GM19467 (cell line): ENCODE results near the gene PPM1E.
"Not testable (repeated sequence)": the region's sequence is repeated elsewhere in the genome, so short reads cannot be mapped to it uniquely, and the experiment has no call there.

Source experiments
- ATAC-seq: cut with Tn5 transposase; IDR thresholded peaks from one replicate; pipeline ENCODE4 v1.9.1; 2021; ENCODE audit warnings: mild to moderate bottlenecking, moderate library complexity; ENCODE audit not compliant: unreplicated experiment

Gene PPM1E

DNA sequence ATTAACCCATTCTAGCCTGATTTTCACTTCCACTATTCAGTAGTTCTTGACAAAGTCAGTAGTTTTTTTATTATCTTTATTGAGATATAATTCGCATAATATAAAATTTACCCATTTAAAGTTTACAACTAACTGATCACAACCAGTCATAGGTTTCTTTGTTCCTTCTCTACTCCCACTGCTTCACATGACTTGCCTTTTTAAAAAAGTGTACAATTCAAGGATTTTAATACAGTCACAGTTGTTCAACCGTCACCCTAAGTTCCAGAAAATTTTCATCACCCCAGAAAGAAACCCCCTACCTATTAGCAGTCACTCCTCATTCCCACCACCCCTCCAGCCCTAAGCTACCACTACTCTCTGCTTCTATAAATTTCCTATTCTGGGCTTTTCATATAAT, 188.5 kb downstream of the PPM1E start:
- ATAC-seq, result no peak

DNA sequence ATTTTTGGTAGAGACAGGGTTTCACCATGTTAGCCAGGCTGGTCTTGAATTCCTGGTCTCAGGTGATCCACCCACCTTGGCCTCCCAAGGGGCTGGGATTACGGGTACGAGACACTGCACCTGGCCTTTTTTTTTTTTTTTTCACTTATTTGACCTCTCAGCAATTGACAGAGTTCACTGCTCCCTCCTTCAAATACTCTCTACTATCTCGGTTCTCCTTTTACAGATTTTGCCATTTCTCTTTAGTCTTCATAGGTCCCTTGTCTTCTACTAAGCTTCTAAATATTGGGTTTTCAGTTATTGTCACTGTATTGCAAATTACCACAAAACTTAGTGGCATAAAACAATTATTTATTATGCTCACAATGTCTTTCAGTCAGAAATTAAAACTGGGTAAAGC, 191.8 kb downstream of the PPM1E start:
- ATAC-seq, result no peak

DNA sequence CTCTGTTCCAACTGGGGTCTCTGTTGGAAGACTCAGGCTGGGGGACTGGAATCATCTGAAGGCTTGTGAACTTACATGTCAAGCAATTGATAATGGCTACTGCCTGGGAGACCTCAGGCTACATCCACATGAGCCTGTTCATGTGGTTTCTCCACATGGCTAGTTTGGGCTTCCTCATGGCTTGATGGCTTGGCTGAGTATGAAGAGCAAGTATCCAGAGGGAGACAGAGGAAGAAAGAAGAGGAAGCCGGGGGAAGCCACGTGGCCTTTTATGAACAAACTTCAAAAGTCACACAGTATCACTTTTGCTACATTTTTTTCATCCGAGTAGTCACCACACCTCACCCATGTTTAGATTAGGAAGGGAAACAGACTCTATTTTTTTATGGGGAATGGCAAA, 192.2 kb downstream of the PPM1E start:
- ATAC-seq, result no peak

DNA sequence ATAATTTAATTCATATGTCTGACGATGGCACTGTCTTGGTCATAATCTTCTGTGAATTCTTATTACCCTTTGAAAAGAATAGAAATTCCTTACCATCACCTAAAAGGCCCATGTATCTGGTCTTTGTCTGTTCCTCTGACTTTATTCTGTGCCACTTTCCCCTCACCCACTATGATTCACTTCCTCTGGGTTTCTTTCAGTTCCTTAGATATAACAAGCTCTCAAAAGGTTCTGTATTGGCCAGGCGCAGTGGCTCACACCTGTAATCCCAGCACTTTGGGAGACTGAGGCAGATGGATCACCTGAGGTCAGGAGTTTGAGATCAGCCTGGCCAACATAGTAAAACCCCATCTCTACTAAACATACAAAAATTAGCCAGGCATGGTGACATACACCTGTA, 198.7 kb downstream of the PPM1E start:
- not testable (repeated sequence) for ATAC-seq

DNA sequence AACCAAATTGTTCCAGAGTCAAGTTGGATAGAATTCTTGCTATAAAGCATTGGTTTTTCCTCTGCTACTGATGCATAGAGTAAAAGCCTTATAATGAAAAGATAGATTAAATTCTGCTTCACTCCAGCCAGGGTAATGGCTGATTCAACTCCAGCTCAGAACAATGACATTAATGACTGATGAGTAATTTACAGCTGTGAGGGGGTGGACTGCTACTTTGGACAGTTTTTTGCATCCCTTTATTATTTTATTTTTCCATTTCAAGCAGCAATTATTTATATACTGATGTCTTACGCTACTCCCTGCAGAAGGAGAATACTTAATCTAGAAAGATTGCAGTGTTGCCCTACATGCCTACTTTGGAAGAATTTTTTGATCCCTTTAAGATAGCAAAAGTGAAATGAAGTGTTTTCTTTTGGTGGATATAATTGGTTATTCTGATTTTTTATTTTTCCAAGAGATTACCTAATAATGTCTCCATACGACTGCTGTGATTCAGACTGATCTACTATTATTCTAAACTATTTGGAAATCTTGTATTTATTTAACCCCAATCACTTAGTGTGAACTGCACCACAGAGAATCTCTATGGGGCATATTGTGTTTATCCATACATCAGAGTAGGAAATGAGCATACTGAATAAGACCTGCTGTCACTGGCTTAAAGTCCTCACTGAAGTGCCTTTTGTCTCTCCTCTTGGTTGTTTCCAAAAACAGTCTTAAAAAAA, 201.5 kb downstream of the PPM1E start:
- no peak for ATAC-seq

DNA sequence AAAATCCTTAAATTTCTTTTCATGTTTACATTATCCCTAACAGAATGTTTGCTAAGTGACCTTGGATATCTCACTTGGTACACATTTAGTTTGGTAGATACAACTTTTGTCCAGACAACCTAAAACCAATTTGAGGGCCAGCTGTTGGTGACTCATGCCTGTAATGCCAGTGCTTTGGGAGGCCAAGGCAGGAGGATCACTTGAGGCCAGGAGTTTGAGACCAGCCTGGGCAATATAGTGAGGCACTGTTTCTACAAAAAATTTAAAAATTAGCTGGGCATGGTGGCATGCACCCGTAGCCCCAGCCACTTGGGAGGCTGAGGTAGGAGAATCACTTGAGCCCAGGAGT, 202.0 kb downstream of the PPM1E start:
- ATAC-seq, result not testable (repeated sequence)

DNA sequence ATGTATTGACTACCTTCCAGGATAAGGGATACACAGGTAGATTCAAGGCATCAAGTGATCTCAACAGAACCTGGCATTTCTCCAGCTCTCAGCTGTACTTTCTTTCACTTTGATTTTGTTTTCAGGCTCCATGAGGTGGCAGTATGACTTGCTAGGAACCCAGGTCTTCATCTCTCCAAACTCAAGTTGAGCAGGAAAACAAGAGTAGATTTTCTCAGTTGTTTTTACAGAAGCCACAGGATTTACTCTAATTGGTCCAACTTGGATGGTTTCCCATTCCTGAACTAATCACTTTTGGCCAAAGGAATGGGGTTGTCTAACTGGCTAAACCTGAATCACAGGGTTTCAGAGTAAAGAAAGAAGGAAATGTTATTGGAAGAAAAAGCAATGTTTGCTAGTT, 204.4 kb downstream of the PPM1E start:
- no peak for ATAC-seq

DNA sequence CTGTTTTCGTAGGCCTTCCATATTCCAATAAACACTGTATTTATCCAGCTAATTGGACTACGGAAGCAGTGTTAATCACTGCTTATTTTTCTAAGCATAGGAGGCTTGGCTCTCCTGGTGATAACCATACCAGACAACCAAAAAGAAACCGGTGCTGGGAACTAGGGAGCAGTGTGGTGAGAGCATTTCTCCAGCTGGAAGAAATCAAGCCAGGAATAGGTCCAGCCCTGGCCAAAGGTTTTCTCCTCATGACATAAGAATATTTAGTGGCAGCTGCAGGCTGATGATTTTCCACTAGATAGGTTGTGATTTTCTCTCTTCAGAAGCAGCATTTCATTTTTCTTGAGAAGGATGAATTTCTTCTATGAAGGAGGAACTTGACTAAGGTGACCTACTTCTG, 209.6 kb downstream of the PPM1E start:
- ATAC-seq, result no peak

DNA sequence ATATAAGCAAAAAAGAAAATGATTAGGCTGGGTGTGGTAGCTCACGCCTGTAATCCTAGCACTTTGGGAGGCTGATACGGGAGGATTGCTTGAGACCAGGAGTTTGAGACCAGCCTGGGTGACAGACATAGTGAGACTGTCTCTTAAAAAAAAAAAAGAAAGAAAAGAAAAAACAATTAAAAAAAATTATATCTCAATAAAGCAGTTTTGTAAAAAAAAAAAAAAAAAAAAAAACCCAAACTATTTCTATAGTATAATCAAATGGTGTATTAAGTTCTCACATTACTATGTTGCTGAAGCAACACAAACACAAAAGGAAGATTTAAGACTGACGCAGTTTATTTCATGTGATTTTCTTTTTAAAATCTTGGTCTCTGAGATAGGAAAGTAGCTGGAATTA, 210.6 kb downstream of the PPM1E start:
- no peak for ATAC-seq

DNA sequence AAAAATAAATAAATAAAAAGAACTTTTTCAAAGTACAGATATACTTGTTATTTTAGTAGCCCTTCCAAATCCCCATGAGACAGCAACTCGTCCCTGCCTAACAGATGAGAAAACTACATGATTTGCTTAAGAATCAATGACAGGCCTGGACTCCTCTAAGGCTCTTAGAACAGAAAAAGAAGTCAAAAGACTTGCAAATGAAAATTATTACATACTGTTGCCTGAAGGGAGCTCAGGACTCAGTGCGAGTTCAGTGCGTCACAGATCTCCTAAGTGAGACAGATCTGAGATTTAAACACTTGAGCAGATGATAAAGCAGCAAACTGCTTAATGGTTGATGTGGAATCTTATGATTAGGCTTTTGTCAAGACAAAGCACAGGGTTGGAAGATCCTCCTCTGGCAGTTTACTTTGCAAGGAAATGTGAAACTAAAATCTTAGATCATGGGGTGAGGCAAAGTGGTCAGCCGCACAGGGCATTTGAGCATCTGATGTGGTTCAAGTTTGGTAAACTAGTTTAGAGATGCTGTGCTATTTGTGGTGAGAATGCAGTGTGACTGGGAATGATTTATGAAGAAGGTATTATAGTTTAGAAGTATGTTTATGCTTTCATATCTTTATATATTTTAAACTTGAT, 212.9 kb downstream of the PPM1E start:
- no peak for ATAC-seq

DNA sequence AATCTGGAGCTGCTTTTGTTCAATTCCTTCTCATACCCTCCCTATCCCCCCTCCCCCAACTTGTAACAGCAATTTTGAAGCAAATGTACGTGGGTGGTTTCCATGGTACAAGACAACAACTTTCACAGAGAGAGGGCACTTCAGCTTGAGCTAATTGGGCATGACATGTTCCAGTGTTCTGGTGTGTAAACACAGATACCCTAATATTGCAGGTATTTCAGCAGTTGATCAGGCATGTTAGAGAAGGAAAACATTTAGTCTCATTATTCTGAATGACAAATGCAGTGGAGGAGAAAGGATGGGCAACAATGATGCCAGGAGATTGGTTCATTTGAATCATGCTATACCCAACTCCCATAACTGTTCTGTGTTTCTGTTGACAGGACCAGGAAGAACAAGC, 213.5 kb downstream of the PPM1E start:
- no peak for ATAC-seq

DNA sequence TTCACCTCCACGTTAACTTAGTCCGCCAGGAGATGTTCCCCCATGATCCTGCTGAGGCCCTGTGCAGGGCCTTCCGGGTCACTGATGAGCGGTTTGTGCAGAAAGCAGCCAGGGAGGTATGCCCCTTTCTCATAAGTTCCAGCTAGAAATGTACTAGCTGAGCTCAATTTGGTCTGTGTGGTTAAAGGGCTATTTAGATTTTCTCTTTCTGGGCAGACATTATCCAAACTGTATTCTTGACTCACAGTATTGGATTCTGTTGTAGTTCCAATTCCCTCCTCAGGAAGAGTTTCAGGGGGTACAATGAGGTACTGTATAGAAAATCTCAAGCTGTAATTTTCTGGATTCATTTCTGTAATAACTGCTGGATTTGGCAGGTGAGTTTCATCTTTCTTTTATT, 214.0 kb downstream of the PPM1E start:
- ATAC-seq, result no peak

DNA sequence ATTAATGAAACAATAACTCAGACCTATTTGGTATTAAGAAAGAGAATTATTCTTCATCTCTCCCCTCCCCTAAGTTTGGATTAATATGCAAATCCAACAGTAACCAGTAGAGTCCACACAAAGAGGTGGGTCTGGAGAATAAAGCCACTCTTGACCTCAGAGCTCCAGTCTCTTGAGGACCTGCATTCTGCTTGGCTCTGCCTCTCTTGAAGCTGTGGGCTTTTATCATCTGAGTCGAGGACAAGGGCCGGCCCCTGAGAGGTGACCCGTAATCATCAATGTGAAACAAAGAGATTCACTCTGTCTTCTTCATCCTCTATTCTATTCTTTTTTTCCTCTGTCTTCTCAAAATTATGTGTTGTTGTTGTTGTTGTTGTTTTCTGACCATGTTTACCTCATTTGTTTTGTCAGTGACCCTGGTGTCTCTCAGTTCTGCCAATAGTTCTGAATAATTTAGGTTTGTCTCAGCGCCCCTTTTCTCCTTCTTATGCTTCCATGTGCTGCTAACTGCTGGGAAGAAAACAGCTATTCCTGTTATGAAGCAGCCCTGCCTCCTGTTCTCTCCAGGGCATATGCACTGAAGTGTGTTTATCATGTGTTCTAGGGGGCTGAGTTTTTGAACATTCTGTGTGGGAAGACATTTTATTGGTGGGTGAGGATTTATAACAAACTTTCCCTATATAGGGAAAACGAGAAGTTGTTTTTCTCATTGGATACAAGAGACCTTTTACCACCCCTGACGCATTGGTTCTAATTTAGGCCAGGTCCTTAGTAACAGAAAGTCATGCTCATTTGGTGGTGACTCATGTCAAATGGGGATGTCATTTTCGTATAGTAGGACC, 215.2 kb downstream of the PPM1E start:
- no peak for ATAC-seq

DNA sequence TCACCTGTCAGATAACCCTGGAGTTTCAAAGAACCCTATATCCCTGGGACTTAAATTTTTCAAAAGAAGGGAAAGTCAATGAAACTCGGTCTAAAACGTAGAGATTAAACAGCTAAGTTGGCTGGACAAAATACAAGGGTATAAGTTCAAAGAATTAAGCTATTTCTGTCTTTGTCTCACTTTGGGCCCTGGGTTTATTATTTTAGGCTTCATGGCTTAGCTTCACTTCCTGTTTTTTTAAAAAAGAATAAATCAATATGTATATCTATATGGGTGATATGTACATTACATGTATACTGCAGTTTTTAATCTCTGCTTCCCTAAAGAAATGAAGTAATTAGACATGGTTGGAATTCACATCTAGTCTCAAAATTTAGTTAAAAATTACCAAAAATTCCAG, 218.7 kb downstream of the PPM1E start:
- ATAC-seq, result no peak

DNA sequence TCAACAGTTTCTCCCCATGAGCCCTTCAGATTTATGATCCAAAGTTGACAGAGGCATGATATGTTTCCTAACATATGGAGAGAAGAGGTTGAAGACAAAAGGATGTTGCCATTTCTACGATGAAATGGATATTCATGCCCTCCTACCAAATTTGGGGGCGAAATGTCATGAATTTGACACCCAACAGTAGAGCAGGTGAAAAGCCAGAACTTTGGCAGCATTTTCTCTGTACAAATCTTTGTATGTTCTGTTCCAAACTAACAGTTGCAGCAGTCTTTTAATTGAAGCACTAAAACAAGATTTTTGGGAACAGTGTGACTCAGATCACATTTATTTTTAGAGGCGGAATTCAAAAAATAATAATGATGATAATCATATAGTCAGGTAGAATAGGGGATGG, 220.9 kb downstream of the PPM1E start:
- no peak for ATAC-seq

DNA sequence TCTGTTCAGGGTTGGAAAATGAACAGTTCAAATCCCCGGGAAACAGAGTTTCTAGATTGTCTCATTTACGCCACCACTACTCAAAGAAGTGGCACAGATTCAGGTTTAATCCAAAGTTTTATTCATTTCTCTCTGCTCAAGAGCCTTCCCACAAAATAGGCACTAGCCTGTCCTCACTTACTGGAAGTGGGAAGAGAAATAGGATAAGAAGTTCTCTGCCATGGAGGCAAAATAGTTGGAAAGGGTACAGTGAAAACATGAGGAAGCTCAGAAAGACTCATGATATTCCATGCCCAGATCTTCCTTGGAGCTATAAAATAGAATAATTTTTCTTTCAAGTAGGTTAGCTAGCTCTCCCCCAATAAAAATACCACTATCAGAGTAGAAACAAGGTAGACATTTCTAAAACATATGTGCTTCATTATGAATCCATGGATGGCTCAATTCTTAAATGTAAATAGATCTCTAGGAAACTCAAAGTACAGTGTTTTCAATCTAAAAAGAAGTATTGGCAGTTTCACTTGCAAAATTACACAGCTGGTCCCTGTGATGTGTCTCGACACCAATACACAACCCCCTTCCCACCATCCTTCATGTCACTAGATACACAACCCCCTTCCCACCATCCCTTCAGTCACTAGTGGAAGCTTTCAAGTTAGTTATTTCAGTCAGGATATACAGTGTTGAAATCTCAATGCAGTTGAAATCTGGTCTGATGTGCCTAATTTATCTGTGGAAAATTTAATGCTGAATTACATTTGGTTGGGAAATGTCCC, 225.2 kb downstream of the PPM1E start:
- ATAC-seq, result no peak

DNA sequence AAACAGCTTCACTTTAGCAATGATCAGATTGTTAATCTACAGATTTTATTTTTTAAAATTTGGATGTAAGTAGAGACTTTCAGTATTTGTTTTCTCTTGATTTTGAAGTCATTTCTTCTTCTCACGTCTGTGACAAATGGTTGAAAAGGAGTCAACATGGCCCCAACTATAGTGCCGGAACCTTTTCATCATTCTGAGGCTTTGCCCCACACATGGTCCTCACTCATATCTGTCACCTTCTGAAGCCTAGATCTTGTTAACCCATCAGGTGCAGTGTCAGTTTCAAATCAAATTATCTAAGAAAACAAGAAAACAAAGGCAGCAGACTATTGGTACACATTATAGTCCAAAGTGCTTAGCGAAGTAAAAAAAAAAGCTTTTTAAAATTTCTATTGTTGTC, 227.0 kb downstream of the PPM1E start:
- no peak for ATAC-seq

DNA sequence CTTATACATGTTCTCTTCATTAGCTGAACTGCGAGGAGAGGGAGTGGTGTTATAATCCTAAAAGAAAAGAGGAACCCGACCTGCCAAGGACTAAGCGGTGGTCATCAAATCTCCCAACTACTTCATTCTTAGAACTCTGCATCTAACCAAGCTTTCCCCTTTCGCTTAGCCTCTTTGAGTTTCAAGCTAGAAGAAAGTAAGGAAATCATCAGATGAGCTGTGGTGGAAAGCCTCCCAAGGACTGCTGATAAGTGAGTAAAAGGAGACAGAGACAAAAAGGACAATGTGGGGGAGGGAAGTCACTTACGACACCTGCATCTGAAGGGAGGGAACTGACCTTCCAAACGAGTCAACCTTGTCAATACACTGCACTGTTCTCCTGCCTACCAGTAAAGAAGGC, 229.7 kb downstream of the PPM1E start:
- no peak for ATAC-seq

DNA sequence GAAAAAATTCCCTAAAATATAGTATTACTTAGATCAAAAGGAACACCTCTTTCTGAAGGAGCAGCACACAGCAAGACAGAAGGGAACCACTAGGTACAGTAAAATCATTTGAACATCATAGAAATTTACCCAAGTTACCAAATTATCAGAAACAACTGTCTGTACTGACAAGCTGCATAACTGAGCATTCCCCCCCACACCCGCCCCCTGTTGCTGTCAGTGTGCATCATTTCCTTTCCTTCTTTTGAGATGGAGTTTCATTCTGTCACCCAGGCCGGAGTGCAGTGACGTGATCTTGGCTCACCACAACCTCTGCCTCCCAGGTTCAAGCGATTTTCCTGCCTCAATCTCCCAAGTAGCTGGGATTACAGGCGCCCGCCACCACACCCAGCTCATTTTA, 230.3 kb downstream of the PPM1E start:
- no peak for ATAC-seq

DNA sequence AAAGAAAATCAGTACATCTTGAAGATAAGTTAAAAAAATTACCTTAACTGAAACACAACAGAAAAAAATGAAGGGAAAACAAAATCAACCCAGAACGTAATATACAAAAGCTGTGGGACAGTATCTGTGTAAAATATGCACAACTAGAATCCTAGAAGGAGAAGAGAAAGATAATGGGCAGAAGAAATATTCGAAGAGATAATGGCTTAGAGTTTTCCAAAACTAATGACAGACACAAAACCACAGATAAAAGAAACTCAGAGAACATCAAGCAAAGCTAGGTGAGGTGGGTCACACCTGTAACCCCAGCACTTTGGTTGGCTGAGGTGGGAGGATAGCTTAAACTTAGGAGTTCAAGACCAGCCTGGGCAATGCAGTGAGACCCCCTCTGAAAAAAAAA, 234.0 kb downstream of the PPM1E start:
- ATAC-seq, result no peak

DNA sequence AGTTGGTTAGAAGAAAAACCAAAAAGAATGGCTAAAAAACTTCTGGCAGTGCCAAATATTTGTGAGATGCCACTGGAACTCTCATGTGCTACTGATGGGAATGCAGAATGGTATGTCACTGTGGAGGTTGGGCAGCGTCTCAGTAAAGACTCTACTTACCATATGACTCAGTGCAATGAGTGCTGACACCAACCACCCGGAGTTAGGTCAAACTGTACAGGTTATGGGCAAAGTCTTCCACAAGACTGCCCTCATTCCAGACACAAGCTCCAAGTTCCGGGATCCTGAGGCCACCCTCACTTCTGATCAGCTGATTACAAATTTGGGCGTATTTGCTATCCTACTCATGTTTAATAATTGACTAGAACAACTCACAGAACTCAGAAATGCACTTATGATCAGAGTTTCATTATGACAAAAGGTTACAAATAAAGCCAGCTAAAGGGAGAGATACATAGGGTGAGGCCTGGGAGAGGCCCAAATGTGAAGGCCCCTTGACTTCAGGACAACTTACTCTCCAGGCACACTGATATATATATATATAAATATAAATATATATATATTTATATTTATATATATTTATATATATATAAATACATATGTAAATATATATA, 236.2 kb downstream of the PPM1E start:
- ATAC-seq, result no peak
